ENCODE measurements around the gene FHIT.

The FHIT gene

DNA sequence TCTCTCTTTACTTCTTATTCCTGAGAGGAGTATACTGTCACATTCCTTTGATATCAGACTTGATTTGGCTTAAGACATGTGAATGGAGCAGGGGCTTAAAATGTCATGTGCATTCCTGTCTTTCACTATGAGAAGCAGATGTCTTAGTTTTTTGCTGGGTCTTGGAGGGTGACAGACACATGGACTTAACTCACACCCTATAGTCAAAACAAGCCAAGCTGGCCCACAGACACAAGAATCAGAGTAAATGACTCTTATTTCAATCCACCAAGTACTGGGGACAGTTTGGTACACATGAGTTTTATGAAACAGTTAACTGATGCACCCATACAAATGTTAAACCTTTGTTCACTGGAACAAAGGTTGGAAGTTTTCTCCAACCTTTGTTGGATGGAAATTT, 1177.3 kb downstream of the FHIT start:
- DNase-seq = no peak

DNA sequence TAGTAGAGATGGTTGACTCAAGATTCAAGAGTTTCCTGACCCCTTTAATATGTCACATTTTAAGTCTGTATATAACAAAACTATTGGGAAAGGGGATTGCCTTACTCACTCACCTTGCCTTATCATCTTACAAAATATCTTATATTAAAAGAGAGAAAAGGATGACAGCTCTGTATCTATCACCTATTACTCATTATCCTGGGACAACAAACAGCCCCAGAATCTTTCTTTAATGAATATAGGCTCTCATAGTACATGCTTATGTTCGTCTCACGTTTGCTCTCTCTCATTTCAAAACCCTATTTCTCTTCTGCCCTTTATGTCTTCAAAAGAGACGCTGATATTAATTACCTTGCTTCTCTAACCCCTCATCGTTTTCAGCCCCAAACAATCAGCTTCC, 1178.0 kb downstream of the FHIT start:
- DNase-seq = no peak

GRCh38 chr3:60070366-60070765, 1180.9 kb downstream of the FHIT start:
- no peak for DNase-seq

- DNase-seq = no peak
Observed at GRCh38 chr3:60065227-60065868, 1185.9 kb downstream of the FHIT start.

- no peak for DNase-seq
Observed at GRCh38 chr3:60064210-60065178, 1186.8 kb downstream of the FHIT start.

GRCh38 chr3:60056404-60056803, 1194.8 kb downstream of the FHIT start:
- peak; percentile 37 for DNase-seq

GRCh38 chr3:60055765-60056164, 1195.5 kb downstream of the FHIT start:
- no peak for DNase-seq

GRCh38 chr3:60053526-60054265, 1197.6 kb downstream of the FHIT start:
- no peak for DNase-seq

DNA sequence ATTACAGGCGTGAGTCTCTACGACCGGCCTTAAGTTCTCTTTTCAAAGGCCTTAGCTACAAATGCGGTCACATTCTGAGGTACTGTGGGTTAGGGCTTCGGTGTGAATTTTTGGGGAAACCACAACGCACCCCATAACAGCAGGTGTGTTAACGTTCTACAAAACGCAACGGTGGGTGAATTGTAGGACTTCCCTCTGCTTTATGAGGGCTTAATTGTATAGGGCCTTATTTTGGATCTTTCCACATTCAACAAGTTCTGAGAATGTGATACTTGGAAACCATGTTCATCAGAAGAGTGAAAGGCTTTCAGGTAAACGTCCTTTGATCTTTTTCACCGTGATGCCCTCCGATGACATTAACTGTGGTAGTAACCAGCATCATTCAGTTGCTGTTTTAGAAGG, 1202.8 kb downstream of the FHIT start:
- no peak for DNase-seq

GRCh38 chr3:60047426-60048200, 1203.6 kb downstream of the FHIT start:
- DNase-seq = no peak

- DNase-seq = peak; percentile 19
Observed at GRCh38 chr3:60046210-60046609, 1205.0 kb downstream of the FHIT start.

GRCh38 chr3:60045686-60046085, 1205.6 kb downstream of the FHIT start:
- no peak for DNase-seq

- DNase-seq = no peak
Observed at GRCh38 chr3:60036803-60037202, 1214.4 kb downstream of the FHIT start.

GRCh38 chr3:60033901-60034453, 1217.3 kb downstream of the FHIT start:
- no peak for DNase-seq

DNA sequence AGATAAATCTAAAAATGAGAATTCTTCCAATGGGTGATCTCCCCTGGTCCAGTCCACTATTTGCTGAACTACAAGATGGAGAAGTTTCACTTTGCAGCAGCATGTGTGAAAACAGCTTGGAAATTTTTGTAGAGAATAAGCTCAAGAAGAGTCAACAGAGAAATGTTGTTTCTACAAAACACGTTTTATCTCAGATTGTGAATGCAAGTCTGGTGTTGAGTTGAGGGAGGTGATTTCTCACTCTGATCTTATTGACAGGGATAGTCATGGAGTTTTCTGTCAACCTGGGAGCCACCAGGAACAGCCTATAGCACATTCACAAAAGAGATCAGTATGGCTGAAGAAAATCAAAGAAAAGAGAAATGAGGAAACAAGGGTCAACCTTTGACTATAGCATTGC, 1220.3 kb downstream of the FHIT start:
- DNase-seq = no peak

- DNase-seq = no peak
Observed at GRCh38 chr3:60028233-60028632, 1223.0 kb downstream of the FHIT start.

GRCh38 chr3:60027335-60027734, 1223.9 kb downstream of the FHIT start:
- DNase-seq = no peak

DNA sequence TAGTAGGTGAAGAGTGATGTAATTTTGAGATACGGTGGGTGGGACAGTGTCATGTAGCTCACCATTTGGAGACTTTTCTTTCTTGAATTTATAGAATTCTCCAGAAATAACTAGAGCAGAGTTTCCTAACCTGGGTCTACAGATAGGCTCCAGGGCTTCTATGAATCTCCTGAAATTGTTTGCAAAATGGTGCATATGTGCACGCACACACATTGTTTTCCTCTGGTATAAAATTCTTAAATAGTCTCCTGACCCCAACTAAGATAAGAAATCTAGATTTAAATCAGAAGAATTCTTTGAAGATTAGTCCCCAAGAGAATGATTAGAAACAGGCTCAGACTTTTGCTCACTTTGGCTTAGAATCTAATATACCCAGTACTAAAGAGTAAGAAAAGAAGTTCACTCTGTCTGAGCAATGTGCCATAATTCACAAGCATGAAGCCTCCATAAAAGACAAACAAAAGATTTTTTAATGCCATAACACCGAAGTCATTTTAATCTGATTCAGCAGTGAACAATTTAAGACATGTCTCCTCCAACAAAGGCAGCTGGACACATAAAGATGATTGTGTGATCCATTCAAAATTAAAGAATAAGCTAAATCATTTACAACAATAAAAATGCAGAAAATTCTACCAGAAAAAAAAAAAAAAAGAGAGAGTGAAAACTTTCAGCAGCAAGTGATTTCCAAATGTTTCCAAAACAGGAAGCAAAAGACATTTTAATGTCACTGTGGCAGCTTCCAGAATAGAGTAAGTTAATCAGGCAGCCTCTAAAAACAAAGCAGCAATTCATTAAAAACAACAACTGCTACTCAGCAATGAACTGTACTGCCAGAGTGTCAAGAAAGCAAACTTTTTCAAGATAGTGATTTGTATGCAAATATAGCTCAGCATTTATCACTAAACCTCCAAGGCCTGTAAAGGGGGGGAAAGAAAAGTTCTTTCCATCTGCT, 1225.9 kb downstream of the FHIT start:
- DNase-seq = no peak

DNA sequence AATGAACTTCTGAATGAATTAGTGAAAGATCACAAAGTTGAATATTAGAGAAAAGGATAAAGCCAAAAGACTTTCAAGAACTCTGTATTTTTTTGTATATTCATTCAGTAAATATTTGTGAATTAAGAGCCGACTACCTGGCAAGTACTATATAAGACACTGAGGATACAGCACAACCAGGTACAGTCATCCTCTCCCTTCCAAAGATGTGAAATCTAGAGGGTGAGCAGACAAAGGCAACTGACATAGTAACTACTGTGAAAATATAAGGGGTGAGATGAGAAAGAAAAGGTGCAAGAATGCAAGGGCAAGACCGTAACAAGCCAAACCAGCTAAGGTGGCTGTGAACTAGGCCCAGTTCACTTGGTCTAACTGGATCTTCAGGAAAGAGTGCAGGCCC, 1226.9 kb downstream of the FHIT start:
- DNase-seq = no peak

GRCh38 chr3:60023189-60023588, 1228.1 kb downstream of the FHIT start:
- no peak for DNase-seq

- DNase-seq = no peak
Observed at GRCh38 chr3:60017631-60018030, 1233.6 kb downstream of the FHIT start.
